ENCODE measurements around the gene ASGR2. TPM values are rescaled to one million over a fixed set of nuclear protein-coding genes. Genes with fewer than 3 reads are reported as not detected.

The ASGR2 gene
- total RNA-seq, 2 experiments from 2014 or later, result 0.20 to 0.36 TPM

- POLR2A ChIA-PET, result no interaction called here
- no peaks in the 10 kb centered on the region for H3K27me3 Mint-ChIP-seq
Measured at GRCh38 chr17:7108560-7108925, 6.1 kb downstream of the ASGR2 start.

DNA sequence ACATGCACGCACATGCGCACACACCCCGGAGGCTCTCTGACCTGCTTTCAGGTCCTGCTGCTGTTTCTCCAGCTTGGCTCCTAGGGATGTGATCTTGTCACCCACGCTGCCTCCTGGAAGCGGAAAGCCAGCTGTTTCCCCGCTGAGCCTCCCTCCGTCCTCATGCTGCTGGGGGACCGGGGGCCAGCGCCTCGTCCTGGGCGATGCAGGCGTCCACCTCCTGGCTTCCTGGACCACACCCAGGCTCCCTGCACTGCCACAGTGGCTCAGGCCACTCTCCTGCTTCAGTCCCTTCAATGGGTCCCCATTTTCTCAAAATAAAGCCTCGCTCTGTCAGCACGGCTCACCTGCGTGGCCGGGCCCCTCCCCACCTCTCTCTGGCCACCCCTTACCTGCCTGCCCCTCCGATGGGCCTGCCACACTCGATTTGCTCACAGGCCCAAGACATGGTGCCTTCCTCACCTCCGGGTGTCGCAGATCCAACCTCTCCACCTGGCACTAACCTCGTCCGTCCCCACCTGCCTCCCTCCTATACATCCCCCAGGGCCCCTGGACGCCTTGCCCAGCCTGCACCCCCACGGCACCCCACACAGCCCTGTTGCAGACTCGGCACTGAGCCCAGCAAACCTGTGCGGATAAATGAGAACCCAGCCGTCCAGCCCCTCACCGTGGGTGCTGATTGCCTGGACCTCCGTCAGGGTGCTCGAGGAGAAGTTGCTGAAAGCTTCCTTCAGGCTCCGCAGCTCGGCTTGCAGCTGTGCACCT lies 6.6 kb downstream of the ASGR2 start:
- Mint-ChIP-seq H3K27me3 (no peaks in the 10 kb centered on the region), H3K9me3 (no peaks in the 10 kb centered on the region), H3K36me3 (ENCODE audit: low read depth) (no peaks in the 10 kb centered on the region), H3K4me3 (no peak overlapping the region), H3K4me1 (ENCODE audit: low read depth) (peaks cover 5% of the 10 kb centered on the region), H3K27ac (no peak overlapping the region)
- no peak for TF ChIP-seq CTCF (IDR thresholded peaks at IDR 0.05)
- CTCF ChIA-PET, result no interaction called here
- Histone ChIP-seq H3K36me3 (ENCODE audit: insufficient read depth, low read length) (no peaks in the 10 kb centered on the region), H3K4me3 (ENCODE audit: low read length) (no peak overlapping the region), H3K4me1 (ENCODE audit: insufficient read depth, low read length) (peaks cover 9% of the 10 kb centered on the region), H3K27me3 (ENCODE audit: control insufficient read depth in 1 of 2, insufficient read depth in 2 of 2, low read length in 2 of 2) (no peaks in the 10 kb centered on the region), H3K27ac (ENCODE audit: low read depth in 1 of 2, low read length in 2 of 2) (no peak overlapping the region), H3K9me3 (ENCODE audit: control insufficient read depth in 1 of 2, insufficient read depth in 1 of 2, low read length in 2 of 2) (no peaks in the 10 kb centered on the region)
- intact Hi-C loops (cut with DNase I, micrococcal nuclease), result no loop called here
- DNase-seq (no peak), ATAC-seq (ENCODE audit: poor library complexity) (no peak)
- POLR2A ChIA-PET, result no interaction called here

More at GRCh38 chr17:7108560-7108925, 6.1 kb downstream of the ASGR2 start:
- no peak overlapping the region for H3K4me3 Mint-ChIP-seq
- no peaks in the 10 kb centered on the region for H3K9me3 ChIP-seq (ENCODE audit: control insufficient read depth in 1 of 2, insufficient read depth in 1 of 2, low read length in 2 of 2)
- CTCF ChIA-PET, result no interaction called here
- H3K36me3 Mint-ChIP-seq (ENCODE audit: low read depth), result no peaks in the 10 kb centered on the region
- H3K9me3 Mint-ChIP-seq, result no peaks in the 10 kb centered on the region
- no peak overlapping the region for H3K4me3 ChIP-seq (ENCODE audit: low read length)
- H3K4me1 ChIP-seq (ENCODE audit: insufficient read depth, low read length), result peaks cover 9% of the 10 kb centered on the region
- no peaks in the 10 kb centered on the region for H3K27me3 ChIP-seq (ENCODE audit: control insufficient read depth in 1 of 2, insufficient read depth in 2 of 2, low read length in 2 of 2)
- no peak overlapping the region for H3K27ac Mint-ChIP-seq
- DNase-seq (no peak), ATAC-seq (ENCODE audit: poor library complexity) (no peak)
- no peak for TF ChIP-seq CTCF (IDR thresholded peaks at IDR 0.05)
- no peaks in the 10 kb centered on the region for H3K36me3 ChIP-seq (ENCODE audit: insufficient read depth, low read length)
- H3K4me1 Mint-ChIP-seq (ENCODE audit: low read depth), result peaks cover 5% of the 10 kb centered on the region
- no peak overlapping the region for H3K27ac ChIP-seq (ENCODE audit: low read depth in 1 of 2, low read length in 2 of 2)
- intact Hi-C loops (cut with DNase I, micrococcal nuclease), result no loop called here

- DNase-seq (no peak), ATAC-seq (ENCODE audit: poor library complexity) (no peak)
- no peaks in the 10 kb centered on the region for H3K9me3 ChIP-seq (ENCODE audit: control insufficient read depth in 1 of 2, insufficient read depth in 1 of 2, low read length in 2 of 2)
- Mint-ChIP-seq H3K27ac (no peak overlapping the region), H3K9me3 (no peaks in the 10 kb centered on the region), H3K4me3 (no peak overlapping the region), H3K27me3 (no peaks in the 10 kb centered on the region), H3K4me1 (ENCODE audit: low read depth) (peaks cover 5% of the 10 kb centered on the region), H3K36me3 (ENCODE audit: low read depth) (no peaks in the 10 kb centered on the region)
- intact Hi-C loops (cut with DNase I, micrococcal nuclease), result no loop called here
- ChIA-PET POLR2A (no interaction called here), CTCF (no interaction called here)
- H3K27me3 ChIP-seq (ENCODE audit: control insufficient read depth in 1 of 2, insufficient read depth in 2 of 2, low read length in 2 of 2), result no peaks in the 10 kb centered on the region
- no peak overlapping the region for H3K4me3 ChIP-seq (ENCODE audit: low read length)
- no peak for TF ChIP-seq CTCF (IDR thresholded peaks at IDR 0.05)
- H3K36me3 ChIP-seq (ENCODE audit: insufficient read depth, low read length), result no peaks in the 10 kb centered on the region
- H3K27ac ChIP-seq (ENCODE audit: low read depth in 1 of 2, low read length in 2 of 2), result no peak overlapping the region
- H3K4me1 ChIP-seq (ENCODE audit: insufficient read depth, low read length), result peaks cover 9% of the 10 kb centered on the region
Measured at GRCh38 chr17:7107012-7107754, 7.4 kb downstream of the ASGR2 start.

All from CD4-positive, alpha-beta T cell (primary cell).